Right atrium auricular region (tissue), 2 donors: ENCODE measurements around the gene GPRASP2. TPM values are rescaled to one million over a fixed set of nuclear protein-coding genes. Genes with fewer than 3 reads are reported as not detected.

ENCODE experiments used
- DNase-seq: peaks from one replicate; pipeline ENCODE4 v3.0.0-alpha.2; 2019; ENCODE audit warnings: low spot score
- H3K27ac ChIP-seq, 2 donors: fragments of 200-600 bp; sonication (generic); 1 replicate in 1 of 2; 2 replicates in 1 of 2; pipeline ENCODE4 v1.5.1; 2016 to 2019
- H3K27me3 ChIP-seq, 2 donors: fragments of 200-600 bp; sonication (generic); one replicate each; pipeline versions ENCODE4 v1.5.1 to v1.6.0; 2017 to 2019
- H3K36me3 ChIP-seq: fragments of 200-600 bp; sonication (generic); one replicate; pipeline ENCODE4 v1.5.1; 2016
- H3K4me1 ChIP-seq, 2 donors: fragments of 200-600 bp; sonication (generic); one replicate each; pipeline versions ENCODE4 v1.5.1 to v1.6.0; 2017 to 2019
- H3K4me3 ChIP-seq, 2 donors: fragments of 200-600 bp; sonication (generic); 1 replicate in 1 of 2; 2 replicates in 1 of 2; pipeline ENCODE4 v1.5.1; 2017 to 2019; ENCODE audit warnings: mild to moderate bottlenecking in 1 of 2, moderate library complexity in 1 of 2
- H3K9me3 ChIP-seq, 2 donors: fragments of 200-600 bp; sonication (generic); one replicate each; pipeline ENCODE4 v1.5.1; 2019
- total RNA-seq, 2 donors: library from RNA; depleted of rRNA; stranded (reverse); fragments of >200 nt; gene quantifications; one replicate each; pipeline ENCODE4 v1.1.0, GENCODE V29; 2016
- TF ChIP-seq, protein P1 (sequence below), 2 donors: fragments of 200-600 bp; sonication (generic); IDR thresholded peaks; one replicate each; pipeline ENCODE4 v1.5.1; 2019; ENCODE audit warnings: antibody characterized with exemption in 2 of 2

Gene GPRASP2
- total RNA-seq, 2 donors from 2014 or later = 14.8 to 21.9 TPM

DNA sequence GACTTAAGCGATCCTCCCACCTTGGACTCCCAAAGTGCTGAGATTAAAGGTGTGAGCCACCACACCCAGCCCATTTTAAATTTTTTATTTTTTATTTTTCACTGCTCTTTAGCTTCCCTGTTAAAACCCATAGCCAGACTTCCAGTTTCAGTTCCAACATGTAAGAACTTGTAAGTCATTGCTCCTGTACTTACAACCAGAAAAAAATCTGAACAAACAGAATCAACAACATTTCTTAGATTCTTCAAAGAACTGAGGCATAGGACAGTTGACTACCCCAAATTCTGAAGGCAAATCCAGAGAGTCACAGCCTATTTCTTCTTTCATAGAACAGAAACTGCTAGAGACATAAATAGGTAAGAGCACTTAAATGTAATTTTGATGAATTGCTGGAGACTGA, 16.4 kb downstream of the GPRASP2 start:
- Histone ChIP-seq H3K27me3 (no peaks in the 10 kb centered on the region), H3K4me3 (no peak overlapping the region), H3K9me3 (no peaks in the 10 kb centered on the region), H3K4me1 (no peaks in the 10 kb centered on the region), H3K27ac (no peak overlapping the region), H3K36me3 (no peaks in the 10 kb centered on the region)
- TF ChIP-seq, protein P1, sequence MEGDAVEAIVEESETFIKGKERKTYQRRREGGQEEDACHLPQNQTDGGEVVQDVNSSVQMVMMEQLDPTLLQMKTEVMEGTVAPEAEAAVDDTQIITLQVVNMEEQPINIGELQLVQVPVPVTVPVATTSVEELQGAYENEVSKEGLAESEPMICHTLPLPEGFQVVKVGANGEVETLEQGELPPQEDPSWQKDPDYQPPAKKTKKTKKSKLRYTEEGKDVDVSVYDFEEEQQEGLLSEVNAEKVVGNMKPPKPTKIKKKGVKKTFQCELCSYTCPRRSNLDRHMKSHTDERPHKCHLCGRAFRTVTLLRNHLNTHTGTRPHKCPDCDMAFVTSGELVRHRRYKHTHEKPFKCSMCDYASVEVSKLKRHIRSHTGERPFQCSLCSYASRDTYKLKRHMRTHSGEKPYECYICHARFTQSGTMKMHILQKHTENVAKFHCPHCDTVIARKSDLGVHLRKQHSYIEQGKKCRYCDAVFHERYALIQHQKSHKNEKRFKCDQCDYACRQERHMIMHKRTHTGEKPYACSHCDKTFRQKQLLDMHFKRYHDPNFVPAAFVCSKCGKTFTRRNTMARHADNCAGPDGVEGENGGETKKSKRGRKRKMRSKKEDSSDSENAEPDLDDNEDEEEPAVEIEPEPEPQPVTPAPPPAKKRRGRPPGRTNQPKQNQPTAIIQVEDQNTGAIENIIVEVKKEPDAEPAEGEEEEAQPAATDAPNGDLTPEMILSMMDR (IDR thresholded peaks at IDR 0.05) = no peak
- no peak for DNase-seq

DNA sequence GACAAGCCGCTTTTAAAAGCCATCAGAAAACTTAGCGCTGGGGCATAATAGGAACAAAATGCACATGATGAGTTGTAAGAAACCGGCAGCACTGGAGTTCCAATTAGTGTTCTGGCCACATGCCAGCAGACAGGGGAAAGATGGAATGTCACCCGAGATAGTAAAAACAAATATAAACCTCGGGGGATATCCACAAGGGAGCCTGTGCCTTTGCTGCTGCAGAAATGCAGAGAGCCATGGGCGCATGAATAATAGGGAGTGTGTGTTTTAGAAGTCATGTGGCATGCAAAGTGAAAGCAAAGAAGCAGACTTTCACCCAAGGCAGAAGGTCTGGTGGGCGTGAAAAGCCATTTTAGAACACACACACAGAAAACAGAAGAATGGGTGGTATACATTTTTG, 27.4 kb downstream of the GPRASP2 start:
- DNase-seq = no peak
- TF ChIP-seq, protein P1 (IDR thresholded peaks at IDR 0.05) = no peak
- no peaks in the 10 kb centered on the region for H3K36me3 ChIP-seq
- H3K4me1 ChIP-seq = no peaks in the 10 kb centered on the region
- H3K9me3 ChIP-seq = no peaks in the 10 kb centered on the region
- H3K27me3 ChIP-seq = no peaks in the 10 kb centered on the region
- no peak overlapping the region for H3K27ac ChIP-seq
- no peak overlapping the region for H3K4me3 ChIP-seq

DNA sequence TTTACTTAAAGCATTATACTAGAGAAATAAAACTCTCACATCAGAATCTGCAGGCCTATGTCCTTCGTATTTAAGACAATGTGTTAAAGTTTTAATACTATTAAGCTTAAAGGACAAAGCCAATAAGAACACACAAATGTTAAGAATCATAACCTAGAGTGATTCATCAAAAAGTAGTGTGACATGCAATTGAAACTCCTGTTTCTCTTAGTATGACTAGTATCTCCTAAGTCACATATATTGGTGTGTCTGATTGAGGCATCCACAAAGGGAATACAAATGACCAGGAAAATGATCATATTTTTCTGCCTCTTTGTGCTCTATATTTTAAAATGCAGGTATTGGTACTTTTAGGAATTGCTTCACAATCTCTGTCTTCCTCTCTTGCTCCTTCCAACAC, 32.1 kb downstream of the GPRASP2 start:
- no peaks in the 10 kb centered on the region for H3K36me3 ChIP-seq
- no peaks in the 10 kb centered on the region for H3K9me3 ChIP-seq
- no peak overlapping the region for H3K27ac ChIP-seq
- no peaks in the 10 kb centered on the region for H3K27me3 ChIP-seq
- DNase-seq = no peak
- H3K4me3 ChIP-seq = no peak overlapping the region
- no peaks in the 10 kb centered on the region for H3K4me1 ChIP-seq
- TF ChIP-seq, protein P1 (IDR thresholded peaks at IDR 0.05) = no peak

GRCh38 chrX:102745513-102745856, 33.2 kb downstream of the GPRASP2 start:
- DNase-seq = no peak
- TF ChIP-seq, protein P1 (IDR thresholded peaks at IDR 0.05) = no peak
- Histone ChIP-seq H3K36me3 (no peaks in the 10 kb centered on the region), H3K27me3 (no peaks in the 10 kb centered on the region), H3K4me3 (peak overlapping the region; percentile 48 to 59), H3K27ac (no peak overlapping the region), H3K9me3 (no peaks in the 10 kb centered on the region), H3K4me1 (no peaks in the 10 kb centered on the region)

GRCh38 chrX:102745857-102746584, 33.8 kb downstream of the GPRASP2 start:
- no peaks in the 10 kb centered on the region for H3K4me1 ChIP-seq
- no peaks in the 10 kb centered on the region for H3K27me3 ChIP-seq
- DNase-seq = no peak
- no peak overlapping the region for H3K27ac ChIP-seq
- H3K36me3 ChIP-seq = no peaks in the 10 kb centered on the region
- H3K9me3 ChIP-seq = no peaks in the 10 kb centered on the region
- H3K4me3 ChIP-seq = peak overlapping the region; percentile 48 to 59
- TF ChIP-seq, protein P1 (IDR thresholded peaks at IDR 0.05) = no peak

- Histone ChIP-seq H3K27ac (peak overlapping the region in 1 of 2 donors; percentile 46), H3K36me3 (no peaks in the 10 kb centered on the region), H3K9me3 (no peaks in the 10 kb centered on the region), H3K4me3 (no peak overlapping the region), H3K4me1 (no peaks in the 10 kb centered on the region), H3K27me3 (no peaks in the 10 kb centered on the region)
- TF ChIP-seq, protein P1 (IDR thresholded peaks at IDR 0.05) = no peak
- peak; percentile 66 for DNase-seq
Observed at GRCh38 chrX:102765217-102765616, 53.0 kb downstream of the GPRASP2 start.
